GM21367 (cell line): Measurements from ENCODE around the gene ZNF429.
"Not testable (repeated sequence)": the region's sequence is repeated elsewhere in the genome, so short reads cannot be mapped to it uniquely, and the experiment has no call there.

Experiments used
- ATAC-seq: cut with Tn5 transposase; IDR thresholded peaks from one replicate; pipeline ENCODE4 v1.9.1; 2021; ENCODE audit not compliant: unreplicated experiment

ZNF429 gene

GRCh38 chr19:21588065-21588601 lies 82.7 kb downstream of the ZNF429 start:
- no peak for ATAC-seq

GRCh38 chr19:21590867-21591266 lies 85.5 kb downstream of the ZNF429 start:
- ATAC-seq = no peak

GRCh38 chr19:21593008-21593481 lies 87.6 kb downstream of the ZNF429 start:
- no peak for ATAC-seq

GRCh38 chr19:21593502-21593901 lies 88.1 kb downstream of the ZNF429 start:
- ATAC-seq = no peak

DNA sequence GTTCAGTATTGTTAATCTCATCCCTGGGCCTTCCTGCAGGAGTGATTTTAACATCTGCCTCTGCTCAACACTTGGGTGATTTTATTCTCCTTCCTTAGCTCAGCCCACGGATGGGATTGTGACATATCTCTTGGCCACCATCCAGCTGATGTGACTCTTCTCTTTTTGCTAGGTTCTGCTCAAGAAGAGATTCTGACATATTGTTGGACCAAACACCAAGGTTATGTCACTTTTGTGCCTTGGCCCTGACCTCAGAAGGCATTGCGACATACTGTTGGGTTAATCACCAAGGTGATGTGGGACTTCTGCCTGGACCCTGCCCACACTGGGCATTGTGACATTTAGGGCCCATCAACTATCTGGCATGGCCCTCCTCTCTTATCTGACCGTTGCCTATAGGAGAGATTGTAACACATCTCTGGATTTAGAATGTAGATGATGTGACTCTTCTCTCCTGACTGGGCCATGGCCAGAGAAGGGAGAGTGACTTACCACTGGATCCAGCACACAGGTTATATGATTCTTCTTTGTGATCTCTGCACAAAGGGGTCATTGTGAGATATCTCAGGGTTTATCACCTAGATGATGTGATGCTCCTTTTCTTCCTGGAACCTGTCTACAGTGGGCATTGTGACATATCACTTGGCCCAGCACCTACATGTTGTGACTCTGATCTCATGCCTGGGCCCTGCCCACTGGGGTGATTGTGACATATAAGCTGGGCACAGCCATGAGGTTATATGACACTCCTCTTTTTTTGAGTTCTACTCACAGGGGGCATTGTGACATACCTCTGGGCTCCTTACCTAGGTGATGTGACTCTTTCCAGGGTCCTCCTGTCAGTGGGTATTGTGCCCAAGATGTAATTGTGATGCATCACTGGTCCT lies 88.8 kb downstream of the ZNF429 start:
- ATAC-seq = no peak

- ATAC-seq = no peak
Observed at GRCh38 chr19:21595185-21595584, 89.8 kb downstream of the ZNF429 start.

DNA sequence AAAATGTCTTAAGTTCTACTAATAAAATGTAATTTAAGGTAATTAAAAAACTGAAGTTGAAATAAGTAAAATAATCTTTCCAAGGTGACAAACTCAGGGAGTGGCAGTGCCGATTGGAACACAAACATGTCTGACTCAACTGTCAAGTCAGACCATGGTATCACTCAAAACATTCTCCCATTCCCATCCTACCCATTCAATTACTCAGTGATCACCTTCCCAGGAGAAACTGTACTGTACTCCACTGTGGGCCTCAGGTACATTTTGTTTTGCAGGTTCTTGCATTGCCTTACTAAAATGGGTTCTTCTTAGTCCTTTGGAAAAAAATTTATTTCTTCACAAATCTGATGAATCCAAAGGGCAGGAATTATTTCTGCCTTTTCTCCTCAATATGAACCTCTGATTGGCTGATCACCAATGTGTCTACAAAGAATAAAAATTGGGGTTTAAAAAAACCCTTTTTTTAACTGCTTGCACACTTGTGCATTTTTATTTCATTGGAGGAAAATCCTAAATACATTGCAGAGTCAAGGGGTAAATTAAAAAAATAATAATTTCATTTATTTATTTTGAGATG lies 96.8 kb downstream of the ZNF429 start:
- no peak for ATAC-seq

GRCh38 chr19:21602659-21603430 lies 97.4 kb downstream of the ZNF429 start:
- ATAC-seq = not testable (repeated sequence)

DNA sequence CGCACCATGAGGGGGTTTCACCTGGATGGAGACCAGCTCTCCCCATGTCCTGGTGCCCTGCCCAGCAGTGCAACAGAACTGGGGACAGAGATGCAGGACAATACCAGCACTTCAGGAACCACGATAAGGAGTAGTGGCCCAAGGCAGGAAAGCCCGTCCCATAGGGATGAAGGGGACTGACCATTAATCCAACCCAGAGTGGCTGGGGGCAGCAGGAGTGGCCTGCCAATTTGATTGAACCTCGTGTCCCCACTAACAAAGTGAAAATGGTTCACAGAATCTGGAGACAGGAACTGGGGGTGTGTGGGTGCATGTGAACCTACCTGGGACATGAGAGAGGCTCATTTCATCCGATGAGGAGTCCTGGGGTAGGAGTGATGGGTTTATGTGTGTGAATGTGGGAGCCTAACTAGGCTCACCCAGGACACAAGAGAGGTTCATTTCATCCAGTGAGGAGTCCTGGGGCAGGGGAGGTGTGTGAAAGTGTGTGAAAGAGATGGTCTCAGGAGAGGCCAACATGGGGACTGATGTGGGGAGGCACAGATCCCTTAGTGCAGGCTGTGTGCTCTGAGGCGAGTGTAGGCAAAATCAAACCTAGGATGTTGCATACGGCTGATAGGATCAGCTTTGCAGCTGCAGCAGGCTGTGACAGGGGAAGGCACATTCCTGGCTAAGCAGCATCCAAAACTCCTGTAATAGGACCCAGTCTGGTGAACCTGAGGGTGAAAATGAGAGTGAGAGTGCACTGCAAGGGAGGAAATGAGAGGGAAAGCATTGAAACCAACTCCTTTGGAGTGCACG lies 98.2 kb downstream of the ZNF429 start:
- no peak for ATAC-seq

DNA sequence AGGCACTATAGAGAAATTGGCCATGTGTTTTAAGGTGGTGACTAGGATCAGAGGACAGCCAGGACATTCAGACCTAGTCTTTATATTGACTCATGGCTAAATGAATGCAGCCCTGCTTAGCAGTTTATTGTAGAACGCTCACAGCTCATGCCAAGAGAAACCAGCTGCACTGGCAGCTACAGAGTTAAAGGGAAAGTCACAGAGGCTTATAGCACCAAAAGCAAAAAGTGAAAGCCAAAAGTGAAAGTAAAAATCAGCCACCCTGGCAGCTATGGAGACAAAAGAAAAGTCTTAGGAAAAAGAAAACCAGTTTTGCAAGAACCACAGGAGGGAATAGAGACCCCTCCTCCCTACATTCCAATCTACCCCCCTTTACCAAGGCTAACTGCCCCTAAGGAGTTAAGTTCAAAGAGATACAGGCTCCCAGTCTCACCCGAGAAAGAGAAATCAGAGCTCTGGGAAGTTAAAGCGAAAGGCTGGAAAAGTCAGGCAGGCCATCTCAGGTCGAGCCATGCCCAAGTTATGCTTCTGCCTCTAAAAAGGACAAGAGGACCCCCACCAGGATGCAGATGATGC lies 99.0 kb downstream of the ZNF429 start:
- no peak for ATAC-seq
